MCF 10A (cell line): ENCODE data around the gene SPNS3. TPM values are rescaled to one million over a fixed set of nuclear protein-coding genes. Genes with fewer than 3 reads are reported as not detected.

Experiments
- BruUV-seq: library from RNA; stranded (reverse); fragments of 400-500 nt; replicated peaks from 2 replicates; lab custom pipeline; 2021; lab: Mats Ljungman, UMichigan
- CTCF ChIA-PET: fragments of 300-600 bp; sonication (Branson Sonifier 250); formaldehyde crosslinking; extraction: SDS; loops from one replicate; lab custom pipeline; 2021; ENCODE audit warnings: antibody characterized with exemption, inconsistent platforms; lab: Yijun Ruan, JAX
- POLR2A ChIA-PET: fragments of 300-600, 350-650 bp; sonication (Branson Sonifier 250); formaldehyde crosslinking; extraction: SDS; loops from one replicate; lab custom pipeline; 2020; ENCODE audit warnings: antibody characterized with exemption, inconsistent platforms; lab: Yijun Ruan, JAX
- DNase-seq: peaks from one replicate; pipeline ENCODE4 v3.0.0-alpha.2; 2018; ENCODE audit not compliant: unreplicated experiment
- H3K27ac Mint-ChIP-seq: one replicate; pipeline ENCODE4 v1.8.0; 2022; ENCODE audit warnings: mild to moderate bottlenecking, low read depth, mixed read lengths; ENCODE audit not compliant: unreplicated experiment
- H3K27me3 Mint-ChIP-seq: one replicate; pipeline ENCODE4 v1.8.0; 2022; ENCODE audit warnings: mixed read lengths; ENCODE audit not compliant: insufficient read depth, unreplicated experiment
- H3K36me3 Mint-ChIP-seq: one replicate; pipeline ENCODE4 v1.8.0; 2022; ENCODE audit warnings: mild to moderate bottlenecking, moderate library complexity, mixed read lengths; ENCODE audit not compliant: insufficient read depth, unreplicated experiment
- H3K4me1 Mint-ChIP-seq: one replicate; pipeline ENCODE4 v1.8.0; 2022; ENCODE audit warnings: mixed read lengths; ENCODE audit not compliant: insufficient read depth, unreplicated experiment
- H3K4me3 Mint-ChIP-seq: one replicate; pipeline ENCODE4 v1.8.0; 2022; ENCODE audit warnings: mild to moderate bottlenecking, moderate library complexity, mixed read lengths; ENCODE audit not compliant: unreplicated experiment
- H3K9me3 Mint-ChIP-seq: one replicate; pipeline ENCODE4 v1.8.0; 2022; ENCODE audit warnings: mixed read lengths; ENCODE audit not compliant: unreplicated experiment
- CTCF ChIP-seq: fragments of 200-600 bp; IDR thresholded peaks from one replicate; pipeline ENCODE4 v1.8.0; 2022; ENCODE audit warnings: antibody characterized with exemption, mild to moderate bottlenecking; ENCODE audit not compliant: unreplicated experiment
- intact Hi-C: fragments of 100-400 bp; cut with micrococcal nuclease; formaldehyde crosslinking; loops from 2 replicates; pipeline ENCODE4 v1.14.1; 2022
- total RNA-seq: library from RNA; stranded (reverse); gene quantifications from 2 replicates; pipeline ENCODE4 v1.2.3, GENCODE V29; 2022

The SPNS3 gene
- total RNA-seq, 1 experiment from 2014 or later = not detected

GRCh38 chr17:4475463-4475862 is 41.7 kb downstream of the SPNS3 start:
- ChIA-PET CTCF (no interaction called here), POLR2A (no interaction called here)
- BruUV-seq = no TSS peak
- H3K9me3 Mint-ChIP-seq = no peaks in the 10 kb centered on the region
- H3K27me3 Mint-ChIP-seq = peaks cover 24% of the 10 kb centered on the region
- no peak for TF ChIP-seq CTCF
- no peak for DNase-seq
- H3K27ac Mint-ChIP-seq = no peak overlapping the region
- no peaks in the 10 kb centered on the region for H3K36me3 Mint-ChIP-seq
- H3K4me1 Mint-ChIP-seq = no peaks in the 10 kb centered on the region
- H3K4me3 Mint-ChIP-seq = no peak overlapping the region
- intact Hi-C loops = no loop called here

- no peak for DNase-seq
- no peak overlapping the region for H3K4me3 Mint-ChIP-seq
- no peak for TF ChIP-seq CTCF
- no peaks in the 10 kb centered on the region for H3K36me3 Mint-ChIP-seq
- no peaks in the 10 kb centered on the region for H3K9me3 Mint-ChIP-seq
- H3K27ac Mint-ChIP-seq = no peak overlapping the region
- ChIA-PET CTCF (interaction anchor here (1.1 kb wide), 1 partner anchor 27 kb away, joined by 4 read pairs; no protein-coding TSS in a partner anchor), POLR2A (no interaction called here)
- no peaks in the 10 kb centered on the region for H3K4me1 Mint-ChIP-seq
- intact Hi-C loops = no loop called here
- peaks cover 24% of the 10 kb centered on the region for H3K27me3 Mint-ChIP-seq
- no TSS peak for BruUV-seq
These were observed 42.3 kb downstream of the SPNS3 start for GRCh38 chr17:4476017-4476416.

GRCh38 chr17:4476511-4477070 is 42.9 kb downstream of the SPNS3 start:
- Mint-ChIP-seq H3K4me3 (no peak overlapping the region), H3K27me3 (peaks cover 24% of the 10 kb centered on the region), H3K36me3 (no peaks in the 10 kb centered on the region), H3K9me3 (no peaks in the 10 kb centered on the region), H3K4me1 (no peaks in the 10 kb centered on the region), H3K27ac (no peak overlapping the region)
- ChIA-PET CTCF (interaction anchor here (0.5 to 1.1 kb wide), 2 partner anchors 28 to 614 kb away, joined by 4 read pairs; no protein-coding TSS in a partner anchor), POLR2A (no interaction called here)
- no TSS peak for BruUV-seq
- intact Hi-C loops = no loop called here
- DNase-seq = no peak
- TF ChIP-seq CTCF = no peak

- DNase-seq = no peak
- no peaks in the 10 kb centered on the region for H3K36me3 Mint-ChIP-seq
- H3K9me3 Mint-ChIP-seq = no peaks in the 10 kb centered on the region
- no peaks in the 10 kb centered on the region for H3K4me1 Mint-ChIP-seq
- H3K27me3 Mint-ChIP-seq = peaks cover 16% of the 10 kb centered on the region
- no peak for TF ChIP-seq CTCF
- POLR2A ChIA-PET = no interaction called here
- intact Hi-C loops = no loop called here
- no TSS peak for BruUV-seq
- H3K27ac Mint-ChIP-seq = no peak overlapping the region
- CTCF ChIA-PET = interaction anchor here (0.5 kb wide), 1 partner anchor 614 kb away, joined by 4 read pairs; no protein-coding TSS in a partner anchor
- H3K4me3 Mint-ChIP-seq = no peak overlapping the region
These were observed 43.6 kb downstream of the SPNS3 start for GRCh38 chr17:4477255-4477791.
